H1 (cell line): Measurements from ENCODE around the gene PACS1. TPM values are rescaled to one million over a fixed set of nuclear protein-coding genes. Genes with fewer than 3 reads are reported as not detected.

Experiments used
- CHD2 ChIP-seq: IDR thresholded peaks from 2 replicates; pipeline ENCODE4 v1.6.1; 2012; ENCODE audit warnings: low read length, improper control_type of control experiment
- RBBP5 ChIP-seq: IDR thresholded peaks from 2 replicates; pipeline ENCODE4 v1.7.1; 2012; ENCODE audit warnings: low read depth, mild to moderate bottlenecking, inconsistent platforms, low read length, moderate library complexity, borderline replicate concordance
- SIRT6 ChIP-seq: IDR thresholded peaks from one replicate; pipeline ENCODE4 v1.7.1; 2012; ENCODE audit warnings: low read length, inconsistent platforms
- SP4 ChIP-seq: IDR thresholded peaks from 2 replicates; pipeline ENCODE4 v1.6.1; 2012; ENCODE audit warnings: low read length, inconsistent platforms
- ZNF274 ChIP-seq: IDR thresholded peaks from 2 replicates; pipeline ENCODE4 v1.7.0; 2012; ENCODE audit warnings: low read length, borderline replicate concordance; ENCODE audit errors: extremely low read depth
- polyA plus RNA-seq, 7 experiments: library from polyadenylated mRNA; depleted of rRNA in 3 of 7; stranded (reverse) in 5 of 7; unstranded in 2 of 7; fragments of >200 nt in 5 of 7; fragments of 200-250 nt in 2 of 7; gene quantifications; 1 replicate in 5 of 7; 2 replicates in 1 of 7; 4 replicates in 1 of 7; pipeline versions ENCODE4 v1.2.1 to v1.2.3, GENCODE V29; 2011 to 2013; ENCODE audit warnings: missing spikeins in 2 of 7, mixed read lengths in 2 of 7
- total RNA-seq: library from RNA; stranded (reverse); fragmentation: NEBNext Ultra II Directional; extraction: Animal tissue kit (Norgen Biotek cat#: 25700); gene quantifications from 2 replicates; pipeline ENCODE4 v1.2.1, GENCODE V29; 2021

PACS1 gene
- total and polyA plus RNA-seq, 2 of the 8 experiments (the other 6 are each of a cell fraction or from before 2014, with no cell fraction given) = 11.5 to 36.0 TPM

DNA sequence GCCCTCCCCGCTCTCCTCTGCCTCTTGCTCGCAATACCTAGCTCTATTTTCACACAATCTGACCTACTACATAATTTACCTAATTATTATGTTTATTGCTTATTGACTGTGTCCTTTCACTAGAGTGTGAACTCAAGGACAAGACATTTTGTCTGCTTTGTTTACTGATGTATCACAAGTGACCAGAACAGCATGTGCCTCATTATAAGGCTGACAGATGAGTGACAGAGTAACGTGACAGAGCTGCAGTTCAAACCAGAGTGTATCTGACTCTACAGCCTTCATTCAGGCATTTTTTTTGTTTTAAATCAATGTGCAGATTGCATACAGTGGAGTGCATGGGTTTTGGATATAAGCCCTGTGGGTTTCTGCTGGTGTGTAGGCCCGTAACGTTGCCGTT is 116.4 kb downstream of the PACS1 start (continued):
- TF ChIP-seq SP4 (no peak), ZNF274 (no peak), SIRT6 (no peak), RBBP5 (no peak), CHD2 (no peak)
- TF ChIP-seq, all 59 proteins: peak for 0
